ENCODE data around the gene ABHD17C. TPM values are rescaled to one million over a fixed set of nuclear protein-coding genes. Genes with fewer than 3 reads are reported as not detected.

Gene ABHD17C
- total and polyA plus RNA-seq, 2 experiments from 2014 or later = 11.3 to 23.8 TPM

DNA sequence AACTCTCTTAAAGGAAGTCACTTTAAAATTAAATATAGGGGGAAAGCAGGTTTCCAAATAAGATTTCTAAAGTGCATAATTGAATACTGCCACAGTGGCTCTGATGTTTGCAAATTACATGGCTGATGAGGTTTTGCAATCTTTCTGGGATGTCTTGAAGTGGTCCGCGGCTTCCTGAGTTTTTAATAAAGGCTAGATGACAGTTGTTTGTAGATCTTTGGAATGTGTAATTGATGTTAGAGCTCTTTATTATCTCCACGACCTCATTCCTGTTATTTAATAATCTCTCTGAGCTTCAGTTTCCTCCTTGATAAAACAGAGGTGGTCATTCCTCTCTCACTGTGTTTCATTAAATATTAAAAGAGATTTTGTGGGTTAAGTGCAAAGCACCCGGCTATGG, 57.1 kb downstream of the ABHD17C start (continued):
- no peak for TF ChIP-seq CTCF (conservative IDR thresholded peaks at IDR 0.05; ENCODE audit: low read depth in 2 of 2)
- TF ChIP-seq, protein P1, sequence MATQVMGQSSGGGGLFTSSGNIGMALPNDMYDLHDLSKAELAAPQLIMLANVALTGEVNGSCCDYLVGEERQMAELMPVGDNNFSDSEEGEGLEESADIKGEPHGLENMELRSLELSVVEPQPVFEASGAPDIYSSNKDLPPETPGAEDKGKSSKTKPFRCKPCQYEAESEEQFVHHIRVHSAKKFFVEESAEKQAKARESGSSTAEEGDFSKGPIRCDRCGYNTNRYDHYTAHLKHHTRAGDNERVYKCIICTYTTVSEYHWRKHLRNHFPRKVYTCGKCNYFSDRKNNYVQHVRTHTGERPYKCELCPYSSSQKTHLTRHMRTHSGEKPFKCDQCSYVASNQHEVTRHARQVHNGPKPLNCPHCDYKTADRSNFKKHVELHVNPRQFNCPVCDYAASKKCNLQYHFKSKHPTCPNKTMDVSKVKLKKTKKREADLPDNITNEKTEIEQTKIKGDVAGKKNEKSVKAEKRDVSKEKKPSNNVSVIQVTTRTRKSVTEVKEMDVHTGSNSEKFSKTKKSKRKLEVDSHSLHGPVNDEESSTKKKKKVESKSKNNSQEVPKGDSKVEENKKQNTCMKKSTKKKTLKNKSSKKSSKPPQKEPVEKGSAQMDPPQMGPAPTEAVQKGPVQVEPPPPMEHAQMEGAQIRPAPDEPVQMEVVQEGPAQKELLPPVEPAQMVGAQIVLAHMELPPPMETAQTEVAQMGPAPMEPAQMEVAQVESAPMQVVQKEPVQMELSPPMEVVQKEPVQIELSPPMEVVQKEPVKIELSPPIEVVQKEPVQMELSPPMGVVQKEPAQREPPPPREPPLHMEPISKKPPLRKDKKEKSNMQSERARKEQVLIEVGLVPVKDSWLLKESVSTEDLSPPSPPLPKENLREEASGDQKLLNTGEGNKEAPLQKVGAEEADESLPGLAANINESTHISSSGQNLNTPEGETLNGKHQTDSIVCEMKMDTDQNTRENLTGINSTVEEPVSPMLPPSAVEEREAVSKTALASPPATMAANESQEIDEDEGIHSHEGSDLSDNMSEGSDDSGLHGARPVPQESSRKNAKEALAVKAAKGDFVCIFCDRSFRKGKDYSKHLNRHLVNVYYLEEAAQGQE (IDR thresholded peaks at IDR 0.05; ENCODE audit: unreplicated experiment) = no peak

GRCh38 chr15:80753161-80753560, 58.1 kb downstream of the ABHD17C start:
- Mint-ChIP-seq H3K27me3 (ENCODE audit: insufficient read depth, low read depth, poor library complexity) (no peaks in the 10 kb centered on the region), H3K4me3 (no peak overlapping the region), H3K9me3 (no peaks in the 10 kb centered on the region), H3K4me1 (peaks cover 25% of the 10 kb centered on the region), H3K27ac (no peak overlapping the region), H3K36me3 (ENCODE audit: low read depth) (peaks cover 9% of the 10 kb centered on the region; the same call in 2 of the 3 replicates)
- no peaks in the 10 kb centered on the region for H3K36me3 ChIP-seq (ENCODE audit: insufficient read depth)
- no peak overlapping the region for H3K4me3 ChIP-seq
- H3K4me1 ChIP-seq (ENCODE audit: insufficient read depth) = peaks cover 10% of the 10 kb centered on the region; the same call in 1 of the 2 replicates
- H2AFZ ChIP-seq = no peak overlapping the region
- H3K27me3 ChIP-seq (ENCODE audit: insufficient read depth) = no peaks in the 10 kb centered on the region
- no peaks in the 10 kb centered on the region for H3K9me2 ChIP-seq (ENCODE audit: insufficient read depth)
- H4K20me1 ChIP-seq (replicated peaks; ENCODE audit: insufficient read depth) = peaks cover under 1% of the 10 kb centered on the region; the same call in 1 of the 2 replicates
- peaks cover 7% of the 10 kb centered on the region; the same call in 1 of the 2 replicates for H3K79me2 ChIP-seq (replicated peaks; ENCODE audit: insufficient read depth)
- DNase-seq (ENCODE audit: low spot score) (no peak), ATAC-seq (no peak)
- no peaks in the 10 kb centered on the region for H3F3A ChIP-seq (replicated peaks; ENCODE audit: low read depth)
- H3K27ac ChIP-seq (ENCODE audit: low read depth) = no peak overlapping the region
- no peak overlapping the region for H3K4me2 ChIP-seq
- TF ChIP-seq, protein P1 (IDR thresholded peaks at IDR 0.05; ENCODE audit: unreplicated experiment) = no peak
- TF ChIP-seq EZH2 (IDR thresholded peaks at IDR 0.05; ENCODE audit: low read depth, unreplicated experiment) (no peak), STAT1 (IDR thresholded peaks at IDR 0.05; ENCODE audit: unreplicated experiment) (no peak), ZNF114 (CRISPR knock-in tag; IDR thresholded peaks at IDR 0.05) (no peak), ZNF462 (CRISPR knock-in tag; IDR thresholded peaks at IDR 0.05) (no peak), POLR2AphosphoS5 (IDR thresholded peaks at IDR 0.05; ENCODE audit: low read depth) (no peak), NANOG (IDR thresholded peaks at IDR 0.05; ENCODE audit: borderline replicate concordance) (no peak), JUNB (IDR thresholded peaks at IDR 0.05; ENCODE audit: unreplicated experiment) (no peak), ZNF331 (CRISPR knock-in tag; IDR thresholded peaks at IDR 0.05; ENCODE audit: low read depth) (no peak)
